8988T (cell line): ENCODE data around the gene SYN1.

Experiments used
- DNase-seq: peaks from one replicate; pipeline ENCODE4 v3.0.0; 2011

Gene SYN1

DNA sequence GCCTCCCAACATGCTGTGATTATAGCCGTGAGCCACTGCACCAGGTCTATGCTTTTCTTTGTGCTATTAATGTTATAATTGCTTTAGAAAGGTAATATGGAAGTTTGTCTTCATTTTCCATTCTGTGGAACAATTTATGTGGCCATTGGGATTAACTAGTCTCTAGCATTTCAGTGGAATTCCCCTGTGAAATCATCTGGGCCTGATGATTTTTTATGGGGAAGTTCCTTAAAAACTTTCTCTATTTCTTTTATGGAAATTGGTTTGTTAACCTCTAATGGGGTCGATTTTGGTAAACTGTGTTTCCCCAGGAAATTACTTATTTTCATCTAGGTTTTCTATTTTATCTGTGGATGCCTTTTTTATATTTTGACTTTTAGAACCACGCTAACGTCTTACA, 26.1 kb downstream of the SYN1 start:
- no peak for DNase-seq

DNA sequence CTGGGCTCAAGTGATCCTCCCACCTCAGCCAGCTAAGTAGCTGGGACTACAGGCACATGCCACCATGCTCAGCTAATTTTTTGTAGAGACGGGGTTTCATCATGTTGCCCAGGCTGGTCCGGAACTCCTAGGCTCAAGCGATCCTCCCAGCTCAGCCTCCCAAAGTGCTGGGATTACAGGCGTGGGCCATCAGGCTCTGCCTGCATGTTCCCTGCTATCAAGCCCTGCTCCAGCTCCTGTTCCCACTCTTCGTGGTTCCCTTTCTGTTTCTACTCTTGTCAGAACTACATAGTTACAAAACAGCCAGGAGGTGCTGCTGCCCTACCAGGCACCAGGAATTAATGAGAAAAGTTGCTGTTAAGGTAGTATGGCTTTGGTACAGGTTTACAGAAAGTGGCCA, 28.7 kb downstream of the SYN1 start:
- DNase-seq = no peak

DNA sequence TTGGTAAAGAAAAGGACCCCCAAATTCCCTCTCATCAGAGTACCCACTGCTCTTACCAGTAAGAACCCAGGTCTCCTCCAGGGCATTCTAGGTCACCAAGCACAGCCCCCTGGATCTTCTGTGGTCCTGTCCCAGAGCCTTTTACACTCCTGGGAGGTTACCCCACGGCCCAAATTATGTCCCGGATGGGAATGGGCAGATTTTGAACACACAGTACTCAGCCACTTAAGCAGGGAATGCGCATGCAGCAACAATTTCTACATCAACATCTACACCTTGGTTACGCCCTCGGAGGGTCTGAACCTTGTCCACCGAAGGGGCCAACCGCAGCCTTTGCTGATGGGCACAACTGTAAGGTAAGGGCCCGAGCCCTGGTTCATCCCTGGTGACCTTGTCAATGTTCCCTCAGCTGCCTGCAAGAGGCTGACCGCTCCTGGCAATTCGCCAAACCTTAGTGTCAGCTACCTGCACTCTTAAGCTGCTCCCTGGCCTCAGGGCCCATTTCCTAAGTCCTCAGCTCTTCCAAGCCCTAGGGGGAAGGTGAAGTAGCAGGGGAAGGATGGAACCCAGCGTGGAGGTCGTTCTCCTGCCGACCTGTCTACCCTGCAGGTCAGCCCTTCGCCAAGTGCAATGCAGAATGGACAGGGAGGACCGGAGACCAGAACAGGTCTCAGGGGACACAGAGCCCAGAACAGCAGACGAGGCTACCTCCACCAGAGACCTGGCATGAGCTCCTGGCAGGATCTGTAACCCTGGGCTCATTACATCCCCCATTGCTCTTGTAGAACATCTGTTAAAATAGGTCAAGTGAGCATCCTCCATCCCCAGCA, 31.5 kb downstream of the SYN1 start:
- no peak for DNase-seq

DNA sequence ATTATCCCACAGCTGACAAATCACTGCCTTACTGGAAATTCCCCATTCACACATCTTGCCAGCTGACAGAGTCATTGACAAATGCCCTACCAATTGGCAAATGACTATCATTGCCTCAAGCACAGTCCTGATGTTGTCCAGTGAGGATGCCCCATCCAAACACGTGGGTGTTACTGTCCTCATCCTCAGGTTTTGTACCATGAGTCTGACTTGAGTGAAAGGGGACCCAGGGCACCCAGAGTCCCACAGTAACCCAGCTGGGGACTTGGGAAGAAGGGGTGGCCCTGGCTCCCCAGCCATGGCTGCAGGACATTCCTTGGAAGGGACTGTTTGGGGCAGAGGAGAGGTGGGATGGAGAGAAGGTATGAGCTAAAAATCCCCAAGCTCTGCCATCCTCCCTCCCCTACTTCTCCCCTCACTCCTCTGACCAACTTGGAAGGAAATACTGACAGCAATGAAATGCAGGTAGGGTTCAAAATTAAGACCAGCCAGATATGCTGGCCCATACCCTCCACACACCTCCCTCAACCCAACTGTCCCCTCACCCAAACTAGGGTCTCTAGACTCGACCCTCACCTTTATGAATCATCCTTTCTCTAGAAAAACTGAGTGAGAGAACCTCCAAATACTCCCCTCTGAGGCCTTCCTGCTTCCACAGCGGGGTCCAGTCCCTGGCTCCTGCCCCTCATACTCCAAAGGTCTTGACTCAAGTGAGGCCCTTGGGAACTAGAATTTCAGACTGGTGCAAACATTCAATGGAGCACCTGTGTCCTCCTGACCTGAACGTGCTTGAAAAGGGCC, 32.4 kb downstream of the SYN1 start:
- DNase-seq = no peak

DNA sequence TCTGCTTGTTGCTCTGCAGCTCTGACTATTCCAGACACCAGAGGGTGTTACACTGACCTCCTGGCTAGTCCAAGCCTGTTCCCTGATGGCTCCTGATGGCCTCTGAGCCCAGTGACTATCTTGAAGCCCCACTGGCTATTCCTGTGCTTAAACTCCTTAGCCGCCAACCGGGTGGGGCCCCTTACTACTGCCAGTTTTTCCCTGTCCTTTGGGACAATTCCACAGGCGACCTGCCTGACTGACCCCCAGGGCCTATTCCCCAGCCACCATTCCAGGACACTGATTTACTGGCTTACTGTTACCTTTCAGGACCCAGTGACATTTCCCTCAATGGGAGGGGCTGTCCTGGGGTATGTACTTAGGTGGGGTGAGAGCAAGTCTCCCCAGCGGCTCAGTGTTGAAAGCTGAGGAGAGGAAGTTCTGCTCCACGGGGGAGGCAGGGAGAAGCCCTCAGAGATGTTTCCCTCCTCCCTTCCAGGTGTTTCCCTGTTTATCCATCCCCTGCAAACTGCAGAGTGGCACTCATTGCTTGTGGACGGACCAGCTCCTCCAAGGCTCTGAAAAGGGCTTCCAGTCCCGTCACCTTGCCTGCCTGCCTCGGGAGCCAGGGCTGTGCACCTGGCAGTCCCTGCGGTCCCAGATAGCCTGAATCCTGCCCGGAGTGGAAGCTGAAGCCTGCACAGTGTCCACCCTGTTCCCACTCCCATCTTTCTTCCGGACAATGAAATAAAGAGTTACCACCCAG, 33.4 kb downstream of the SYN1 start:
- DNase-seq = no peak

DNA sequence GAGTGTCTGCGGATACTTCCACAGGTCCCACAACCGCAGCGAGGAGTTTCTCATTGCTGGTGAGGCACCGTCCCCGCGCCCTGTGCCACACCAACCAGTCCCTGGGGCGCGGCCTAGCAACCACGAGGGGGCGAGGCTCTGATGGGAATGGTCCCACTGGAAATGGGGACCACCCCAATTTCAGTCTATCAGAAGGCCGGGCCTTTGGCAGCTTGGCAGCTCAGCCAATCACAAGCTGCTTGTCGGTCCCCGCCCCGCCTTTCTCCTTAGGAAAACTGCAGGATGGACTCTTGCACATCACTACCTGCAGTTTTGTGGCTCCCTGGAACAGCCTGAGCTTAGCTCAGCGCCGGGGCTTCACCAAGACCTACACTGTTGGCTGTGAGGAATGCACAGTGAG, 34.4 kb downstream of the SYN1 start:
- DNase-seq = no peak

DNA sequence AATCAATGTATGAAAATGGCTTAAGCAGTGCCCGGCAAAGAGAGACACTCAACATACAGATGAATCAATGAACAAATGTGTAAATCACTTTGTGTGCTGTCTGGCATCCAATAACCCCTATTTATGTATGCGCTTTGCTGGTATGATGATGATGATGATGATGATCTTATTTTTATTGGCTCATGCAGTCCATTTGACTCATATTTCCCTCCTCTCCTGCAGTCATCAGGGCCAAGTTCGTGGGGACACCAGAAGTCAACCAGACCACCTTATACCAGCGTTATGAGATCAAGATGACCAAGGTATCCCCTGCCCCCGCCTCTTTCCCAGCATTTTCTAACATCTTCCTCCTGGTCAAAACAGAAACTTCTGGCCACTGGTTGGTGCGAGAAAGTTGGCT, 34.9 kb downstream of the SYN1 start:
- no peak for DNase-seq

DNA sequence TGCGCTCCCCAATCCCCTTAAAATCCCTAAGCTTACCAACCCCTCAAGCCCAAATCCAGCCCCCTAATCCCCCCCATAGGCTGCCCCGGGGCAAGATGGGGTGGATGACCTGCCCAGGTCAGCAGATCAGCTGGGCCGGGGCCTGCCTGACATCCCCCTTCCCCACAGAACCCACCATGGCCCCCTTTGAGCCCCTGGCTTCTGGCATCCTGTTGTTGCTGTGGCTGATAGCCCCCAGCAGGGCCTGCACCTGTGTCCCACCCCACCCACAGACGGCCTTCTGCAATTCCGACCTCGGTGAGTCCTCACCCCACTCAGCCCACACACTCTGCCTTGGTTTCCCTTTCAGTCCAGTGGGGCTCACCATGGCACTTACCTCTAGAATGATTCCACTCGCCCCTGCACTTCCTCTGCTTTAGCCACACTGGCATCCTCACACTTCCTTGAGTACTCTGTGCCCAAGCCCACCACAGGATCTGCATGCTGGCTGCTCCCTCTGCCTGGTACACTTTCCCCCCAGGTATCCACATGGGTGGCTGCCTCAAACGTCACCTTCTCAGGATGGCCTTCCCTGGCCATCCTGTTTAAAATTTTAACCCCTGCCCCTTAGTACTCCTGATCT, 36.3 kb downstream of the SYN1 start:
- DNase-seq = no peak

DNA sequence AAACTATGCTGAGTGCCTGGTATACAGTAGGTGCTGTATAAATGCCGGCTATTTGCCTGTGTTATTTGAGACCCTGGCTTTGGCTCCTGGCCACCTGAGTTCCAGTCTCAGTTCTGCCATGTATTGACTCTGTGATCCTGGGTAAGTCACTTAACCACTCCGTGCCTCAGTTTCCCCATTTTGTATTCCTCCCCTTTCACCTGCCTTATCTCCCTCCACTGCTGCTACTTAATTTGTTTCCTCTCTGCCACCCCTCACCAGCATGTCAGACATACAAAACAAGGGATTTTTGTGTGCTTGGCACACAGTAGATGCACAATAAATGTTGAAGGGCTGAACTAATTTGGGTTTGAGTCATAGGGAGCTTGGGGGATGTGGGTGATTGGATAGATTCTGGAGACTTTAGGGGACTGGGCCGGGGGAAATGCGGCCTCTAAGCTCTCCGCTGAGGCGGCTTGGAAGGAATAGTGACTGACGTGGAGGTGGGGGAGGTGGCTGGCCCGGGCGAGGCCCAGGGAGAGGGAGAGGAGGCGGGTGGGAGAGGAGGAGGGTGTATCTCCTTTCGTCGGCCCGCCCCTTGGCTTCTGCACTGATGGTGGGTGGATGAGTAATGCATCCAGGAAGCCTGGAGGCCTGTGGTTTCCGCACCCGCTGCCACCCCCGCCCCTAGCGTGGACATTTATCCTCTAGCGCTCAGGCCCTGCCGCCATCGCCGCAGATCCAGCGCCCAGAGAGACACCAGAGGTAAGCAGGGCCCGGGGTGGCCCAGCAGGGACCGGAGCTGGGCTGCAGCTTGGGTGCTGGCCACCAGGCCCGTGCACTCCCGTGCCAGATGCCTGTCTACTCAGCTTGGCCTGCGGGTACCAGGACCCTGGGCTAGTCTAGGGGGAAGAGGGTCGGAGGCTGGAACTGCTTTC, 37.7 kb downstream of the SYN1 start, which contains the start of gene TIMP1:
Gene TIMP1, plus strand, starts transcription at position 706 of the 917 bp plus-strand sequence. CDS start 980 bp downstream, outside the sequence.
- peak; percentile 82 for DNase-seq

DNA sequence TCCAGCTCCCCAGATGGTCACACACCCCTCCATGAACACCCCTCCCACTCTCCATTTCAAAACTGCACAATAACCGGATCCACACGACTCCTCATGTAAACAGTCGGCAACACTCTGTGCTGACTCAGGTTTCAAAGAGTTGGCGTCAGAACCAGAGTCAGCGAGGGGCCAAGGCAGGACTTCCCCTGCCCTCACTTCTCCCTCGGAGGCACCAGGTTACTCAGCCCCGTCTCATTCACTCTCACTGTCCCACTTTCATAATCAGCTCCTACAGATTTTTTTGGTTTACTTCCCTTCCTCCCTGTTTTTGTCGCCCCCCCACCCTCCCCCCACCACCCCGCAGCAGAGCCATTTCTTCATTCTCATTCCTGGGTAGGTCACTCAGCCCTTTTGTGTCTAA, 40.1 kb downstream of the SYN1 start:
- no peak for DNase-seq

DNA sequence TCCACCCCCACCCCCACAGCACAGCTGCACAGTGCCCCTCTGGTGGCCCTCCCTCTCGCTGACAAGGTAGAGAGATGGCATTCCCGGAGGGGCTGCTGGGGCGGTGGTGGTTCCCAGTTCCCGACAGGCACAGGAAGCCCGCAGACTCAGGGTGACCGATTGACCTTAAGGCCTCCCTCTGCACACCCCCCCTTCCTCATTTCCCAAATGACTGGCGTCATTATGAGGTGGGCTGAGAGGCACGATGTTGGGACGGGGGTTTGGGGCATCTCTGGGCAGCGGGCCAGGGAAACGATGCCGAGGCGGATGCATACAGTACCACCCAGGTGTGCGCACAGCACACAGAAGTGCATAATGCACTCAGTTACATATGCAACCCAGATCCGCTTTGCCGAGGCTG, 41.0 kb downstream of the SYN1 start:
- DNase-seq = no peak

DNA sequence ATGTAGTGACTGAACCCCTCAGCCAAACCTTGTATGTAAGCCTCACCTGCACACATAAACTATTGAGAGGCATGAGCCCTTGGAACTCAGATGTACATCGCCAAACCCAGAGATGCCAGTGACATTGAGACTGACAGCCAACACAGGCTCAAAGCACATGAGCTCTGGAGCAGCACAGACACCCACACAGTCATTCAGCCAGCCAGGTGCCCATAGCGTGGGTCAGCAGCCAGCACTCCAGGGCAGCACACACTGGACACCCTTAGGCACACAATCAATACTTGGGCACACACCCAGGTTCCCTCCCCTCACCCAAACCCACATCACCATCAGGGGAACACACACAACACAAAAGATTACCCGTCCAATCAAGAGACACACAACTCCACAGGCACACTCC, 41.8 kb downstream of the SYN1 start:
- DNase-seq = no peak

DNA sequence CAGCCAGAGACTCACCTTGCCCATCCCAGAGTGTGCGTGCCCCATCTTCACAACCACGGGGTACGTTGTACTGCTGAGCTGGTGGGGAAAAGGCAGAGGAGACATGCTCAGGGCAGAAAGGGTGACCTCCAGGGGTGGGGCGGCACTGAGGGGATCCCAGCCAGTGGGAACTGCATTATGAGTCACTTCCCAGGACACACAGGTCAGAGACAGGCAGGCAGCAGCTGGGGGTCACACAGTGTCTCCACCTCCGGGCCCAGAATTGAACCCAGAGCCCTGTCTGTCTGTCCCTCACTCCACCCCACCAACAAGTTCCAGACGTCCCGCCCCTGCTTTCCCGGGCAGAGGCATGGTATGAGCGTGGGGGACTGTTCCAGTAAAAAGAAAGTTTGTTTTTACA, 42.2 kb downstream of the SYN1 start:
- no peak for DNase-seq

DNA sequence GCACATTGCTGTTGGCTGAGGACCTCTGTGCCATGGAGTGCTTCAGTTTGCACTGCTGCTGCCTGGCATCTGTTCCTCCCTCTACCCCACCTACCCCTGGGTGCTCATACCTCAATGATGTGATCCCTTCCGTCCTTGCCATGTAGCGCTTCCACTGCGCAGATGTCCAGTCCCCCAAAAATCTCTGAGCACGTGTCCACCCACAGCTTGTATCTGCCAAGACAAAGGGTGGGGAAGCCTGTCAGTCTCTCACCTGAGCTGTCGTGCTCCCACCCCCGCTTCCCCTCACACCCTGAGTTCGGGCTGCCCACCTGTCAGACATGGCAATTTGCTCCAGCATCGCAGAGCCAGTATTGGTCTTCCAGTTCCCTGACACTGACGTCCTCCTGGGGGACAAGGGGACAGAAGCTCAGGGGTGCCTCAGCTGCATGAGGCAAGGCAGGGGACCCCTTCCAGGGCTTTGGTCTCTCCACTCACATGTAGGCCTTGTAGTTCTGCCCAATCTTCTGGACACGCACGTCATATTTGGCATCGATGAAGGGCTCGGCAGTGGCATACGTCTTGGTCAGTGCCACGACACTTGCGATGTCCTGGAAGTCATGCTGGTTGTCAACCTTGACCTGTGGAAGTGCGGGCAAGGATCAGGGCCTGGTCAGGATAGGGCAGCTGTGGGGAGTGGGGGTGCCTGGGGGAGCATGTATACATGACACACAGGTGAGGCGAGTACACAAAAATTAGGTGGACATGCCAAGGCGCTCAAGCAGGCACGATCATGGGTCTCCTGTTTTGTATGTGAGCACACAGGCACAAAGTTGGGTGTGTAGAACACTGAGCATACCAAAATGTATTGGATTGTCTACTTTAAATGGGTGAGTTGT, 43.4 kb downstream of the SYN1 start:
- no peak for DNase-seq

DNA sequence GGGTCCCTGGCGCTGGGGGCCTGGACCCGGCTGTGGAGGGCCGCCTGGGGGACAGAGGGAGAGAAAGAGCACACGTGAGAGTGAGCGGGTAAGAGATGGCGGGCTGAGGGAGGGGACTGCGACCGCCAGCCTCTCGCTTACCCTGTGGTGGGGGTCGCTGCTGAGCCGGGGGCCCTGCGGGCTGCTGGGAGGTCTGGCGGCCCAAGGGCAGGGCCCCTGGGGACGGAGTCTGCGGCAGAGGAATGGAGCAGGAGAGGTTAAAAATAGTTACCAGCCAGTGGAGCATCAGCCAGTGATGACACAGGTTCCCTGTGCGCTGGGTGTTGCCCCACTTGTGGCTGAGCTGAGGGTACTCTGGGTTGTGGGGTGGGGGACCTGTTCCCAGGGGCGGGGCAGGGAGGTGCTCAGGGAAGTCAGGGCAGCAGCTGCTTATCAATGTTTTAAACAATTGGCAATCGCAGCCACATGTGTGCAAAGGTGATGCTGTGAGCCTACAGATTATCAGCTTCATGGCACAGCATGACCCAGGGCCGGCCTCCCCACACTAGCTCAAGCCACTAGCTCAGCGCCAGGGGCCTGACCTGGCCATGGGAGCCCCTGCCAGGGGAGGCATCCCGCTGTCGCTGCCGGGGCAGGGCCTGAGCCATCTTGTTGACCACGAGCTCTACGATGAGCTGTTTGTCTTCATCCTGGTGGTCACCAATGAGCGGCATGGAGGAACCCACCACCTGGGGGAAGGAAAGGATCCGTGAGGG, 44.9 kb downstream of the SYN1 start:
- no peak for DNase-seq

DNA sequence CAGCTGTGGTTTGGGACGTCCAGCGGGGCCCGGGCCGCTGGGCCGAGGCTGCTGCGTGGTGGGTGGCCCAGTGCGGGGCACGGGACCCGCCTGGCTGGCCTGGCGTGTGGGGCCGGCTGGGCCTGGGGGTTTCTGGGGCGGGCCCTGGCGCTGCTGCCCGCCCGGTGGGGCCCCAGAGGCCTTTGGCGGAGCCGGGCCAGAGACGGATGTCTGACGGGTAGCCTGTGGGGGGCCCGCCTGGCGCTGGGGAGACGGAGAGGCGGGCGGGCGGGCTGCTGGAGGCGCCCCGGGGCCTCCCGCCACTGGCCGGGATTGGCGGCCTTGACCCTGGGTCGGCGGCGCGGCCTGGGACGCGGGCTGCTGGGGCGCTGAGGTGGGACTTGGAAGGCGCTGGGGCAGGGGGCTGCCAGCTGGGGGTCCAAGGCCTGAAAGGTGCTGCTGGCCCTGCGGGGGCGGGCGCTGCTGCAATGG, 45.5 kb downstream of the SYN1 start:
- DNase-seq = no peak

DNA sequence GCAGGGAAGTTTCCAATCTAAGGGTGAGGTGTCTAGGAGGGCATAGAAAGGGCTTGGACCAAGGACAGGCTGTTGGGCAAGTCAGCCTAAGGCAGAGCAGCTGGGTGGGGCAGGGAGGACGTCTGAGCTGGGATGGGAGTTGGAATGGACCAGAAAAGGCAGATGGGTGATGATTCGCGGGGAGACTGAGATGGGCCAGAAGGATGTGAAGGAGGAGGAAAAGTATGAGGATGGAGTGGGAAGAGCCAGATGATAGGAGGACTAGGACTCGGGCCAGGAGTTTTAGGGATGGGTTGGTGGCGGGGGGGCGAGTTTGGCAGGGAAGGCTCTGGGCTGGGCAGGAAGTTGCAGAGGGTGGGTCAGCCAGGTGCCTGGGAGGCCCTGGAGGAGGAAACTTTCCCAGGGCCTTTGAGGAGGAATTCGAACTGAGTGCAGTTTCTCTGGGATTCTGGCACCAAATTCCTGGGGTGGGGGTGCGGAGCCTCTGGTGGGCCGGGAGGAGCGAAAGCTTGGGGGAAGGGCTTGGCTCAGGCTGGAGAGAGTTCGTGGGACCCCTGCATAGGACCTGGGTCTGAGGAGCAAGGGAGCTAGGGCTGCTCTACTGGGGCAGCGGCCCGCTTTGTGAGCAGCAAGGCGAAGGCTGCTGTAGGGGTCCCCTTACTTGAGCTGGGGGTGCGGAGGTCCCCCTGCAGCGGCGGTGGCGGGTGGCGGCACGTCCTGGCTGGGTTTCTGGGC, 46.1 kb downstream of the SYN1 start:
- DNase-seq = no peak

DNA sequence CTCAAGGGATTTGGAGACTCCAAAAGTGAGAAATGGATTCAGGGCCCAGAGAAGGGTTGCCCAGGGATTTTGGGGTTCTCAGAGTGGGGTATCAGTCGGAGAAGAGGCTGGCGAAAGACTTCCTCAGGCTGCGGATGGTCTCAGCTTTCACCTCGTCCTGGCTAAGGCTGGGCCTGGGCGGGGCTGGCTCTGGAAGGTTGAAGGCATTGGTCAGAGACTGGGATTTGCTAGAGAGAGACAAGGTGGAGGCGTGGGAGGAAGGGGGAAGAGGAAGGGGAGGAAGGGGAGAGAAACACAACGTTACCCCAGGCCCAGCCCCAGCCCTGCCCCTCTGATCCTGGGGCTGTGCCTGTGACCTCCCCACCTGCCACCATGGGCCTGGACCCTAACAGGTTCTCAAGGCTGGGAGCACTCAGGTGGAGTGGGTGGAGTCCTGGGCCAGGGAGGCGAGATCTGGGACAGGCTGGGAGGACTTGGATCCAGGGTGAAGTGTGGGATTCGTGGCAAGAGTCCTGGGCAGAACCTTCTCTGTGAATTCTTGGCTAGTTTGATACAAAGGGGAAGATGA, 46.8 kb downstream of the SYN1 start:
- DNase-seq = no peak

DNA sequence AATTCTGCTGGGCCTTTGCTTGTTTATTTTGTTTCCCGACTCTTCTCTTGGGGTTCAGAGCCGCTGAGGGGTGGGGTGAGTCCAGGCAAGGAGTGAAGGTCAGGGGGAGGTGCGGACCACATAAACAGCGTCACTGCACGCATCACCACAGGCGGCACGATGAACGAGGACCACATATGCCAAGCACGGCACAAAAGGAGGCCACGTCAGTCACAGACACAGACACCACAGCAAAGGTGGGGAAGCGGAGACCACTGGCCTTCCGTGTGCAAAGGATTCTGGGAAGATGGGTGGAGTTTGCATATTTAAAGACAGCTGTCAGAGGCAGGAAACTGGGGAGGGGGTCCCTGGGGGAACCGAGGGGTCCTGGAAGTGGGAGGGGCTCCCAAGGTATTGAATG, 47.8 kb downstream of the SYN1 start:
- no peak for DNase-seq
